GM12878 (cell line): ENCODE results near the gene SBK2. TPM values are rescaled to one million over a fixed set of nuclear protein-coding genes. Genes with fewer than 3 reads are reported as not detected.

Experiments
- ATAC-seq: fragments of 200-7000 bp; cut with Tn5 transposase; 3 replicates; pipeline ENCODE4 v1.9.1; 2020; ENCODE audit warnings: mild to moderate bottlenecking, moderate library complexity
- BruUV-seq: library from RNA; stranded (reverse); fragments of 400-500 nt; replicated peaks from 2 replicates; lab custom pipeline; 2021; lab: Mats Ljungman, UMichigan
- CTCF ChIA-PET: fragments of 300-600 bp; sonication (Branson Sonifier 250); formaldehyde crosslinking; extraction: SDS; loops from one replicate; lab custom pipeline; 2021; ENCODE audit warnings: inconsistent platforms; lab: Yijun Ruan, JAX
- POLR2A ChIA-PET: fragments of 350-600 bp; formaldehyde crosslinking; extraction: SDS; loops from one replicate; lab custom pipeline; 2021; ENCODE audit warnings: inconsistent platforms; lab: Charles Lee
- RAD21 ChIA-PET: fragments of 300-600 bp; sonication (Branson Sonifier 250); formaldehyde crosslinking; loops from one replicate; lab custom pipeline; 2023; ENCODE audit warnings: antibody characterized with exemption; ENCODE audit not compliant: unreplicated experiment; lab: Charles Lee
- SMC1A ChIA-PET: fragments of 300-600 bp; sonication (Branson Sonifier 250); formaldehyde crosslinking; loops from one replicate; lab custom pipeline; 2023; ENCODE audit not compliant: unreplicated experiment, uncharacterized antibody; lab: Charles Lee
- DNase-seq: peaks from one replicate; pipeline ENCODE4 v3.0.0-alpha.2; 2011; ENCODE audit warnings: low read depth, low spot score
- FAIRE-seq: peaks from 3 replicates; lab custom pipeline; 2011; peaks lifted over from hg19 to GRCh38; lab: Jason Lieb, UNC
- H2AFZ ChIP-seq: 2 replicates; pipeline ENCODE4 v1.6.0; 2011; ENCODE audit warnings: low read depth, low read length, control low read depth; ENCODE audit not compliant: control insufficient read depth
- H3K27ac ChIP-seq: 2 replicates; pipeline ENCODE4 v1.5.1; 2011; ENCODE audit warnings: control low read depth; ENCODE audit not compliant: control insufficient read depth, insufficient read depth
- H3K27me3 ChIP-seq, 2 experiments: replicated peaks in 1 of 2; 2 replicates each; pipeline versions ENCODE4 v1.6.0 to v1.6.1; 2011; ENCODE audit warnings: low read length in 1 of 2; ENCODE audit not compliant: control insufficient read depth in 2 of 2, insufficient read depth in 2 of 2
- H3K36me3 ChIP-seq, 2 experiments: 2 replicates each; pipeline ENCODE4 v1.5.1; 2011; ENCODE audit warnings: low read length in 1 of 2; ENCODE audit not compliant: control insufficient read depth in 2 of 2, insufficient read depth in 2 of 2
- H3K4me1 ChIP-seq: 2 replicates; pipeline ENCODE4 v1.6.1; 2011; ENCODE audit warnings: mild to moderate bottlenecking, low read length, moderate library complexity, mixed read lengths; ENCODE audit not compliant: control insufficient read depth, insufficient read depth
- H3K4me2 ChIP-seq: 2 replicates; pipeline ENCODE4 v1.6.0; 2011; ENCODE audit warnings: control low read depth; ENCODE audit not compliant: control insufficient read depth, insufficient read depth
- H3K4me3 ChIP-seq: fragments of 200-600 bp; sonication (generic); 2 replicates; pipeline ENCODE4 v1.5.1; 2016
- H3K79me2 ChIP-seq: 2 replicates; pipeline ENCODE4 v1.6.0; 2011; ENCODE audit warnings: low read length; ENCODE audit not compliant: control insufficient read depth, insufficient read depth
- H3K9ac ChIP-seq: 2 replicates; pipeline ENCODE4 v1.8.0; 2011; ENCODE audit warnings: low read length, control low read depth, mixed read lengths; ENCODE audit not compliant: control insufficient read depth, insufficient read depth
- H3K9me3 ChIP-seq: replicated peaks from 3 replicates; pipeline ENCODE4 v1.5.1; 2011; ENCODE audit warnings: mild to moderate bottlenecking, low read length; ENCODE audit not compliant: control insufficient read depth, insufficient read depth
- H4K20me1 ChIP-seq: 2 replicates; pipeline ENCODE4 v1.6.0; 2011; ENCODE audit not compliant: control insufficient read depth, insufficient read depth
- ATF3 ChIP-seq: IDR thresholded peaks from 2 replicates; pipeline ENCODE4 v1.6.1; 2011; ENCODE audit warnings: low read depth, mild to moderate bottlenecking, low read length, moderate library complexity, borderline replicate concordance; ENCODE audit errors: extremely low read depth
- BRCA1 ChIP-seq: IDR thresholded peaks from 2 replicates; pipeline ENCODE4 v1.6.1; 2011; ENCODE audit warnings: low read depth, low read length, improper control_type of control experiment
- ESRRA ChIP-seq: IDR thresholded peaks from 2 replicates; pipeline ENCODE4 v1.6.1; 2012; ENCODE audit warnings: mild to moderate bottlenecking, low read length, improper control_type of control experiment
- GABPA ChIP-seq: IDR thresholded peaks from 2 replicates; pipeline ENCODE4 v1.6.1; 2014; ENCODE audit warnings: antibody characterized with exemption, low read depth, mild to moderate bottlenecking, inconsistent platforms
- NR2C1 ChIP-seq: fragments of 450-650 bp; IDR thresholded peaks from 2 replicates; pipeline ENCODE4 v1.6.1; 2017; ENCODE audit warnings: antibody characterized with exemption, mild to moderate bottlenecking, moderate library complexity
- ZBTB11 ChIP-seq: fragments of 450-650 bp; formaldehyde crosslinking; IDR thresholded peaks from 2 replicates; pipeline ENCODE4 v1.5.0; 2022; ENCODE audit warnings: mild to moderate bottlenecking, missing genetic modification characterization
- WGBS: methylation state at CpG from one replicate; pipeline ENCODE4 v1.1.6; 2016; ENCODE audit warnings: low lambda C conversion rate; ENCODE audit not compliant: insufficient replicate concordance, insufficient coverage; ENCODE audit errors: missing lambda C conversion rate; 5-methylcytosine and 5-hydroxymethylcytosine counted together
- in situ Hi-C: fragments of 300-500 bp; cut with MboI; formaldehyde crosslinking; loops from 9 replicates; pipeline ENCODE4 v1.14.3; 2018; ENCODE audit warnings: mixed read lengths
- intact Hi-C: fragments of 100-400 bp; cut with micrococcal nuclease; formaldehyde crosslinking; loops from one replicate; pipeline ENCODE4 v1.14.2; 2022; ENCODE audit not compliant: unreplicated experiment
- polyA plus RNA-seq, 11 experiments: library from polyadenylated mRNA; depleted of rRNA in 4 of 11; unstranded in 6 of 11; stranded (reverse) in 5 of 11; fragments of >200 nt; fragmentation: Nextera tagmentation in 4 of 11; fragmentation: Illumina TruSeq in 1 of 11; extraction: Ambion mirVana in 4 of 11; extraction: Trizol in 1 of 11; gene quantifications; 1 replicate in 1 of 11; 2 replicates in 10 of 11; pipeline versions ENCODE4 v1.2.1 to v1.2.3, GENCODE V29; 2011 to 2016; ENCODE audit warnings: inconsistent platforms in 2 of 11, missing spikeins in 2 of 11, low read depth in 1 of 11
- total RNA-seq, 4 experiments: library from RNA; depleted of rRNA in 3 of 4; stranded (reverse); fragments of >200 nt in 3 of 4; fragmentation: Illumina TruSeq in 1 of 4; extraction: Trizol in 1 of 4; gene quantifications; 2 replicates each; pipeline versions ENCODE4 v1.2.1 to v1.2.3, GENCODE V29; 2013 to 2021

The SBK2 gene
- total and polyA plus RNA-seq, 10 of the 15 experiments (the other 5 are each of a cell fraction or from before 2014, with no cell fraction given), result not detected

GRCh38 chr19:55504981-55505380 is 32.0 kb downstream of the SBK2 start:
- intact Hi-C loops (loop anchor here (1.0 kb wide), 1 partner anchor 37 kb away; no protein-coding TSS in a partner anchor), in situ Hi-C loops (no loop called here)
- Histone ChIP-seq H4K20me1 (no peaks in the 10 kb centered on the region), H3K9ac (no peak overlapping the region), H3K36me3 (no peaks in the 10 kb centered on the region), H3K27me3 (no peaks in the 10 kb centered on the region), H2AFZ (no peak overlapping the region), H3K4me2 (no peak overlapping the region), H3K27ac (no peak overlapping the region), H3K4me1 (peaks cover 5% of the 10 kb centered on the region), H3K4me3 (no peak overlapping the region), H3K9me3 (no peaks in the 10 kb centered on the region), H3K79me2 (no peaks in the 10 kb centered on the region)
- ChIA-PET RAD21 (interaction anchor here (1.5 to 1.7 kb wide), 4 partner anchors 28 to 387 kb away, joined by 6 to 21 read pairs (median 7); partner anchors contain the start of genes PPP1R12C, ZNF628 and ZNF784), SMC1A (interaction anchor here (0.7 to 2.4 kb wide), 6 partner anchors 9 to 121 kb away, joined by 3 to 19 read pairs (median 5); partner anchors contain the start of gene ZNF628), CTCF (interaction anchor here (0.7 to 3.7 kb wide), 20 partner anchors 10 to 364 kb away, joined by 3 to 88 read pairs (median 16); partner anchors contain the start of genes ISOC2, NAT14, SSC5D and ZNF628), POLR2A (no interaction called here)
- DNase-seq (no peak), FAIRE-seq (no peak), ATAC-seq (no peak)
- BruUV-seq, result no TSS peak
- no peak for TF ChIP-seq ZBTB11
- TF ChIP-seq ATF3, result no peak
- TF ChIP-seq GABPA, result no peak
- TF ChIP-seq ESRRA, result no peak
- no peak for TF ChIP-seq NR2C1
- no peak for TF ChIP-seq BRCA1
- WGBS, result 48% methylated on average over 11 of the region's 11 CpGs
